RWPE2 (cell line): ENCODE results near the gene COL15A1.

ENCODE experiments used
- ATAC-seq: fragments of 200-7000 bp; cut with Tn5 transposase; 3 replicates; pipeline ENCODE4 v1.9.1; 2021; ENCODE audit warnings: low read depth
- DNase-seq: peaks from one replicate; pipeline ENCODE4 v3.0.0-alpha.2; 2020; ENCODE audit warnings: low spot score
- H3K27ac ChIP-seq: fragments of 450-650 bp; 2 replicates; pipeline ENCODE4 v1.5.1; 2017; ENCODE audit warnings: mild to moderate bottlenecking; ENCODE audit not compliant: poor library complexity, severe bottlenecking
- H3K27me3 ChIP-seq: fragments of 250-450 bp; sonication (Bioruptor Pico); 2 replicates; pipeline ENCODE4 v1.5.1; 2021; ENCODE audit warnings: mild to moderate bottlenecking, moderate library complexity; ENCODE audit not compliant: insufficient read depth, poor library complexity, severe bottlenecking
- H3K36me3 ChIP-seq: fragments of 250-450 bp; sonication (Bioruptor Pico); 2 replicates; pipeline ENCODE4 v1.5.1; 2020; ENCODE audit warnings: low read depth, mild to moderate bottlenecking, moderate library complexity
- H3K4me1 ChIP-seq: fragments of 250-450 bp; sonication (Bioruptor Pico); 2 replicates; pipeline ENCODE4 v1.5.1; 2021; ENCODE audit warnings: mild to moderate bottlenecking, moderate library complexity; ENCODE audit not compliant: insufficient read depth, poor library complexity, severe bottlenecking
- H3K4me3 ChIP-seq: fragments of 250-450 bp; sonication (Bioruptor Pico); 2 replicates; pipeline ENCODE4 v1.5.1; 2021; ENCODE audit warnings: mild to moderate bottlenecking, moderate library complexity; ENCODE audit not compliant: severe bottlenecking
- H3K9me3 ChIP-seq: fragments of 250-450 bp; sonication (Bioruptor Pico); 2 replicates; pipeline ENCODE4 v1.5.1; 2021; ENCODE audit warnings: mild to moderate bottlenecking, moderate library complexity; ENCODE audit not compliant: severe bottlenecking
- TF ChIP-seq, protein P1 (sequence below): fragments of 450-650 bp; IDR thresholded peaks from one replicate; pipeline ENCODE4 v1.5.1; 2017; ENCODE audit warnings: mild to moderate bottlenecking, moderate library complexity; ENCODE audit not compliant: poor library complexity, severe bottlenecking

The COL15A1 gene

GRCh38 chr9:99021512-99021911 is 77.8 kb downstream of the COL15A1 start:
- Histone ChIP-seq H3K27me3 (no peaks in the 10 kb centered on the region), H3K36me3 (no peaks in the 10 kb centered on the region), H3K9me3 (no peaks in the 10 kb centered on the region), H3K4me1 (peaks cover 12% of the 10 kb centered on the region), H3K27ac (no peak overlapping the region), H3K4me3 (no peak overlapping the region)
- DNase-seq = no peak
- no peak for ATAC-seq
- TF ChIP-seq, protein P1, sequence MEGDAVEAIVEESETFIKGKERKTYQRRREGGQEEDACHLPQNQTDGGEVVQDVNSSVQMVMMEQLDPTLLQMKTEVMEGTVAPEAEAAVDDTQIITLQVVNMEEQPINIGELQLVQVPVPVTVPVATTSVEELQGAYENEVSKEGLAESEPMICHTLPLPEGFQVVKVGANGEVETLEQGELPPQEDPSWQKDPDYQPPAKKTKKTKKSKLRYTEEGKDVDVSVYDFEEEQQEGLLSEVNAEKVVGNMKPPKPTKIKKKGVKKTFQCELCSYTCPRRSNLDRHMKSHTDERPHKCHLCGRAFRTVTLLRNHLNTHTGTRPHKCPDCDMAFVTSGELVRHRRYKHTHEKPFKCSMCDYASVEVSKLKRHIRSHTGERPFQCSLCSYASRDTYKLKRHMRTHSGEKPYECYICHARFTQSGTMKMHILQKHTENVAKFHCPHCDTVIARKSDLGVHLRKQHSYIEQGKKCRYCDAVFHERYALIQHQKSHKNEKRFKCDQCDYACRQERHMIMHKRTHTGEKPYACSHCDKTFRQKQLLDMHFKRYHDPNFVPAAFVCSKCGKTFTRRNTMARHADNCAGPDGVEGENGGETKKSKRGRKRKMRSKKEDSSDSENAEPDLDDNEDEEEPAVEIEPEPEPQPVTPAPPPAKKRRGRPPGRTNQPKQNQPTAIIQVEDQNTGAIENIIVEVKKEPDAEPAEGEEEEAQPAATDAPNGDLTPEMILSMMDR = no peak

DNA sequence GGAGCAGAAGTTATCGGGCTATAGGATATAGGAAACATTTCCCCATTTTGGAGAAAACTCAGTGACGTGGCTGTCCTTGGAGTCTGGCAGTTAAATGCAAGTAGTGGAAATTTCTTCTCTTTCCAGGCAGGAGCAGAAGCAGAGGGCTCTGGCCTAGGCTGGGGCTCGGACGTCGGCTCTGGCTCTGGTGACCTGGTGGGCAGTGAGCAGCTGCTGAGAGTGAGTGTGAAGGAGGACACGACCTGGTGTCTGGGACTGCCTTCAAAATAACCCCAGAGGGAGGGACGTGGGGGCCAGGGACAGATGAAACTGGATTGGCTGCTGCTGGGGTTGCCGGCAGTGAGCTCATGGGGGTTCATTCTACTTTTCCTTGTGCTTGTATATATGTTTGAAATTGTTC is 79.5 kb downstream of the COL15A1 start:
- DNase-seq (no peak), ATAC-seq (no peak)
- Histone ChIP-seq H3K27ac (no peak overlapping the region), H3K4me1 (peaks cover 12% of the 10 kb centered on the region), H3K9me3 (no peaks in the 10 kb centered on the region), H3K27me3 (no peaks in the 10 kb centered on the region), H3K4me3 (no peak overlapping the region), H3K36me3 (no peaks in the 10 kb centered on the region)
- TF ChIP-seq, protein P1 = no peak

DNA sequence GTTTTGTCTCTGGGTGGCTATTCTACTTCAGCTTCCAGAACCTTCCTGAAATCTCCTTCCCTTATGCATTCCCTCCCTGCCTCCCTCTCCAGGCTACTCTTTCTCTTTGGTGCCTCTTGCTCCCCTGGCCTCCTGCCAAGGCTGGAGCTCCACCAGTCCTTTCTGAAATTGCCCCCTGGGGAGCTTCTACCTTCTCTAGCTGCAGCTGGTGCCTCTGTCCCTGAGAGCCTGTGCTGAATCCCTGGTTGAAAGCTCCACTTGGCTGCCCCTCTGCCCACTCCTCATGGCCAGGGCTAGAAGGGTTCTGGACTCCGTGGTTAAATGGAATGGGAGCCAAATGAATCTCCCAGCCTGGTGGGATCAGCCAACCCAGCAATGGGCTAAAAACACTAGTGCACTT is 80.1 kb downstream of the COL15A1 start:
- DNase-seq (no peak), ATAC-seq (no peak)
- Histone ChIP-seq H3K27me3 (no peaks in the 10 kb centered on the region), H3K36me3 (no peaks in the 10 kb centered on the region), H3K4me3 (no peak overlapping the region), H3K9me3 (no peaks in the 10 kb centered on the region), H3K4me1 (peaks cover 12% of the 10 kb centered on the region), H3K27ac (no peak overlapping the region)
- TF ChIP-seq, protein P1 = no peak

- TF ChIP-seq, protein P1 = no peak
- H3K27me3 ChIP-seq = no peaks in the 10 kb centered on the region
- no peak for DNase-seq
- H3K9me3 ChIP-seq = no peaks in the 10 kb centered on the region
- peaks cover 12% of the 10 kb centered on the region for H3K4me1 ChIP-seq
- no peaks in the 10 kb centered on the region for H3K36me3 ChIP-seq
- ATAC-seq = no peak
- H3K4me3 ChIP-seq = no peak overlapping the region
- no peak overlapping the region for H3K27ac ChIP-seq
These were observed 81.3 kb downstream of the COL15A1 start for GRCh38 chr9:99024959-99025358.

DNA sequence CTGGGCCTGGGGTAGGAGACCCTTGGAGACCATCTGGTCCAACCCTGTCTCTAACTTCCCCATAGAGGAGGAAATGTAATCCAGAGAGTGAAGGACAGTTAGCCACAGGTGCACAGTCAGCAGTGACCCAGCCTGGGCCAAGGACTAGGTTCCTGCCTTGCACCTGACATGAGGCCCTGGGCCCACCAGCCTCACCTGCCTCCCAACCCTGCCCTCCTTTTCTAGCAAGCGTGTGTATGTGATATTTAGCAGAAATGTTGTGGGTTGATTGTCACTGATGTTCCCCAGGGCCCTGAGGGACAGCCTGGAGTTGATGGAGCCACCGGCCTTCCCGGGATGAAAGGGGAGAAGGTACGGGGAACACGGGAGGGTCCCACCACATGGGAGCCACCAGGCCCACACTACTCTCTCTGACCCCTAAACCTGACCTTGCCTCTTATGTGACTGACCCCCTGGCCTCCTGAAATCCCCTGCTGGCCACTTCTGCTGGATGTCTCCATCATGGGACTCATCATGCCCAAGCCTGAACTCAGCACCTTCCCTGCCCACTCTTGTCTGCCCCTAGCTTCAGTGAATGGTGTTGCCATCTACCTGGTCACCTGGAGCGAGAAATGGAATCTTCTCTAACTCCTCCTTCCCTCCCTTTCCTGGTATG is 82.0 kb downstream of the COL15A1 start:
- ATAC-seq = no peak
- no peak for DNase-seq

More for the DNA sequence above, 82.0 kb downstream of the COL15A1 start:
- TF ChIP-seq, protein P1 = no peak
- Histone ChIP-seq H3K9me3 (no peaks in the 10 kb centered on the region), H3K36me3 (no peaks in the 10 kb centered on the region), H3K27ac (no peak overlapping the region), H3K4me1 (peaks cover 7% of the 10 kb centered on the region), H3K27me3 (no peaks in the 10 kb centered on the region), H3K4me3 (no peak overlapping the region)
